ENCODE measurements around the gene JUN. TPM values are rescaled to one million over a fixed set of nuclear protein-coding genes. Genes with fewer than 3 reads are reported as not detected.
"Not testable (repeated sequence)": the region's sequence is repeated elsewhere in the genome, so short reads cannot be mapped to it uniquely, and the experiment has no call there.

The JUN gene
- polyA plus RNA-seq, 3 donors, result 29.3 to 330 (median 31.3) TPM

- no peaks in the 10 kb centered on the region for H3K79me2 ChIP-seq (ENCODE audit: insufficient read depth, low read length)
- 100% methylated on average over 1 of the region's 2 CpGs for WGBS (ENCODE audit: insufficient coverage)
- no peaks in the 10 kb centered on the region for H3K4me1 ChIP-seq (ENCODE audit: control insufficient read depth in 1 of 2, insufficient read depth in 2 of 2, low read length in 2 of 2)
- H4K20me1 ChIP-seq (ENCODE audit: insufficient read depth, low read length), result no peaks in the 10 kb centered on the region
- peaks cover 0 to 3% (median 0%) of the 10 kb centered on the region in 3 donors for H3K27me3 Mint-ChIP-seq (ENCODE audit: low read depth in 3 of 3)
- intact Hi-C loops (cut with micrococcal nuclease), result no loop called here
- no peaks in the 10 kb centered on the region for H3K36me3 ChIP-seq (replicated peaks in 1 of 2; ENCODE audit: control insufficient read depth in 1 of 2, insufficient read depth in 2 of 2, low read length in 2 of 2)
- peaks cover 9% of the 10 kb centered on the region for H3K4me1 Mint-ChIP-seq
- no peak for DNase-seq
- no peak for TF ChIP-seq CTCF (IDR thresholded peaks at IDR 0.05)
- no peaks in the 10 kb centered on the region for H3K36me3 Mint-ChIP-seq
- no peaks in the 10 kb centered on the region for H3K9me3 ChIP-seq (replicated peaks in 1 of 2; ENCODE audit: control insufficient read depth in 1 of 2, insufficient read depth in 1 of 2, low read length in 2 of 2)
- H2AFZ ChIP-seq (ENCODE audit: insufficient read depth, low read depth, low read length, poor library complexity, severe bottlenecking), result no peak overlapping the region
- H3K27me3 ChIP-seq (ENCODE audit: control insufficient read depth in 2 of 2, insufficient read depth in 2 of 2, low read length in 2 of 2), result no peaks in the 10 kb centered on the region
- H3K4me2 ChIP-seq (replicated peaks; ENCODE audit: extremely low read depth, low read length, poor library complexity, severe bottlenecking), result no peak overlapping the region
- H3K27ac ChIP-seq (ENCODE audit: low read depth in 1 of 2, low read length in 2 of 2), result no peak overlapping the region
- peaks cover 0 to 5% (median 0%) of the 10 kb centered on the region in 7 donors for H3K9me3 Mint-ChIP-seq
- no peak overlapping the region for H3K4me3 ChIP-seq (replicated peaks in 1 of 3; ENCODE audit: low read depth in 2 of 3, low read length in 3 of 3)
- no peak overlapping the region for H3K9ac ChIP-seq (ENCODE audit: insufficient read depth, low read length, poor library complexity, severe bottlenecking)
- H3K27ac Mint-ChIP-seq, result no peak overlapping the region
- H3K4me3 Mint-ChIP-seq, result no peak overlapping the region
These were observed 20.0 kb upstream of the JUN start for GRCh38 chr1:58803858-58804257.

DNA sequence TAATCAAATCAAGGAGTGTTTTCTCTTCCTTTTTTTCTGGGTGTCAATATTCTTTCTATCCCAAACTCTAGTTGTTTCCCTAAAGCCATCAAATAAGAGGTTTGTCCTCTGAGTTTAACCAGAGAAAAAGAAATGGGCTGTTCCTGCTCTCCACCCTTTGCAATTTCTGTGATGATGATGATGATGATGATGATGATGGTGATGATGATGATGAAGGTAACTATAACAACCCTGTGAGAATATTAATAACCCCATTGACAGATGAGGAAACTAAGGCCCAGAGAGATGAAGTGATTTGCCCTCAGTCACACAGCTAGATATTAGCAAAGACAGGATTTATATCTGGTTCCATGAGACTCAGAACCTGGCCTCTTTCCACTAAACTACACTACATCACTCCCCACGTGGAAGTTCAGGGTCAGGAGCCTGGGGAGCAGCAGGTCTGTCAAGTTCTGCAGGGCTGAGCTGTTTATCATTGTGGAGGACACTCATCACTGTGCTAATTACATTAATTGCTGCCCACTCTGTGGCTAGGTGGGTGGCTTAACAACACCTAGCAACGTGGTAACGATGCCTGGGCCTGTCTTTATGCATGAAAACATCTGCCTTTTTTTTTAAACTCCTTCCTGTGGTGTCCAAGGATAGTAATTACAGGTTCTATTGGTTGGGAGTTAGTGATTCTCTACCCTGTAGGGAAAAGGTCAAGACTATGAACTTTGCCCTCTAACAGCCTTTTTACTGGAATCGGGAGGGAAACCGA, 19.0 kb upstream of the JUN start:
- Histone ChIP-seq H3K4me1 (ENCODE audit: control insufficient read depth in 1 of 2, insufficient read depth in 2 of 2, low read length in 2 of 2) (no peaks in the 10 kb centered on the region), H3K79me2 (ENCODE audit: insufficient read depth, low read length) (no peaks in the 10 kb centered on the region), H4K20me1 (ENCODE audit: insufficient read depth, low read length) (no peaks in the 10 kb centered on the region), H3K4me3 (replicated peaks in 1 of 3; ENCODE audit: low read depth in 2 of 3, low read length in 3 of 3) (no peak overlapping the region), H3K9ac (ENCODE audit: insufficient read depth, low read length, poor library complexity, severe bottlenecking) (no peak overlapping the region), H3K27ac (ENCODE audit: low read depth in 1 of 2, low read length in 2 of 2) (no peak overlapping the region), H3K36me3 (replicated peaks in 1 of 2; ENCODE audit: control insufficient read depth in 1 of 2, insufficient read depth in 2 of 2, low read length in 2 of 2) (no peaks in the 10 kb centered on the region), H3K4me2 (replicated peaks; ENCODE audit: extremely low read depth, low read length, poor library complexity, severe bottlenecking) (no peak overlapping the region), H2AFZ (ENCODE audit: insufficient read depth, low read depth, low read length, poor library complexity, severe bottlenecking) (no peak overlapping the region), H3K27me3 (ENCODE audit: control insufficient read depth in 2 of 2, insufficient read depth in 2 of 2, low read length in 2 of 2) (no peaks in the 10 kb centered on the region), H3K9me3 (replicated peaks in 1 of 2; ENCODE audit: control insufficient read depth in 1 of 2, insufficient read depth in 1 of 2, low read length in 2 of 2) (no peaks in the 10 kb centered on the region)
- WGBS (ENCODE audit: insufficient coverage), result no CpG with 5 or more reads among the region's 5 CpGs
- Mint-ChIP-seq H3K36me3 (no peaks in the 10 kb centered on the region), H3K27me3 (ENCODE audit: low read depth in 3 of 3) (peaks cover 0 to 3% (median 0%) of the 10 kb centered on the region in 3 donors), H3K4me1 (peaks cover 4% of the 10 kb centered on the region), H3K4me3 (no peak overlapping the region), H3K9me3 (peaks cover 0 to 5% (median 0%) of the 10 kb centered on the region in 7 donors), H3K27ac (no peak overlapping the region)
- no peak for DNase-seq
- no peak for TF ChIP-seq CTCF (IDR thresholded peaks at IDR 0.05)
- intact Hi-C loops (cut with micrococcal nuclease), result no loop called here

DNA sequence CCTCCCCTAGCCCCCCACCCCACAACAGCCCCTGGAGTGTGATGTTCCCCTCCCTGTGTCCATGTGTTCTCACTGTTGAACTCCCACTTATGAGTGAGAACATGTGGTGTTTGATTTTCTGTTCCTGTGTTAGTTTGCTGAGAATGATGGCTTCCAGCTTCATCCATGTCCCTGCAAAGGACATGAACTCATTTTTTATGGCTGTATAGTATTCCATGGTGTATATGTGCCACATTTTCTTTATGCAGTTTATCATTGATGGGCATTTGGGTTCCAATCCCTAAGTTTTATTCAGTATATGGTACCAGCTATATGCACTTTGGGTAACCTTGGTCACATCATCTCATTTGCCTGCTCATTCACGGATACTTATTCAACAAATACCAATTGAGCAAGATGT, 17.4 kb upstream of the JUN start:
- intact Hi-C loops (cut with micrococcal nuclease); H3K9me3 Mint-ChIP-seq; H3K36me3 Mint-ChIP-seq; H2AFZ ChIP-seq (ENCODE audit: insufficient read depth, low read depth, low read length, poor library complexity, severe bottlenecking); H3K4me1 Mint-ChIP-seq; H3K27me3 Mint-ChIP-seq (ENCODE audit: low read depth in 3 of 3); H3K27me3 ChIP-seq (ENCODE audit: control insufficient read depth in 2 of 2, insufficient read depth in 2 of 2, low read length in 2 of 2); H3K79me2 ChIP-seq (ENCODE audit: insufficient read depth, low read length); H3K4me2 ChIP-seq (replicated peaks; ENCODE audit: extremely low read depth, low read length, poor library complexity, severe bottlenecking); H3K9ac ChIP-seq (ENCODE audit: insufficient read depth, low read length, poor library complexity, severe bottlenecking); H4K20me1 ChIP-seq (ENCODE audit: insufficient read depth, low read length); H3K4me1 ChIP-seq (ENCODE audit: control insufficient read depth in 1 of 2, insufficient read depth in 2 of 2, low read length in 2 of 2); H3K9me3 ChIP-seq (replicated peaks in 1 of 2; ENCODE audit: control insufficient read depth in 1 of 2, insufficient read depth in 1 of 2, low read length in 2 of 2); DNase-seq; H3K36me3 ChIP-seq (replicated peaks in 1 of 2; ENCODE audit: control insufficient read depth in 1 of 2, insufficient read depth in 2 of 2, low read length in 2 of 2); H3K4me3 ChIP-seq (replicated peaks in 1 of 3; ENCODE audit: low read depth in 2 of 3, low read length in 3 of 3); H3K27ac Mint-ChIP-seq; H3K27ac ChIP-seq (ENCODE audit: low read depth in 1 of 2, low read length in 2 of 2); H3K4me3 Mint-ChIP-seq: not testable (repeated sequence)
- WGBS (ENCODE audit: insufficient coverage), result no CpG with 5 or more reads among the region's 1 CpG

Data from CD14-positive monocyte (primary cell).